ENCODE results near the gene TRPC4.

Gene TRPC4

GRCh38 chr13:37716420-37717195 lies 153.0 kb downstream of the TRPC4 start:
- DNase-seq (ENCODE audit: low read depth), result no peak

- DNase-seq (ENCODE audit: low read depth), result peak; percentile 73
Measured at GRCh38 chr13:37715606-37716015, 154.0 kb downstream of the TRPC4 start.

GRCh38 chr13:37709318-37709717 lies 160.3 kb downstream of the TRPC4 start:
- peak; percentile 20 for DNase-seq (ENCODE audit: low read depth)

GRCh38 chr13:37707739-37708500 lies 161.7 kb downstream of the TRPC4 start:
- no peak for DNase-seq (ENCODE audit: low read depth)

GRCh38 chr13:37706041-37706440 lies 163.5 kb downstream of the TRPC4 start:
- no peak for DNase-seq (ENCODE audit: low read depth)

- DNase-seq (ENCODE audit: low read depth), result peak; percentile 96
Measured at GRCh38 chr13:37701972-37702371, 167.6 kb downstream of the TRPC4 start.

- DNase-seq (ENCODE audit: low read depth), result peak; percentile 63
Measured at GRCh38 chr13:37701306-37701705, 168.3 kb downstream of the TRPC4 start.

GRCh38 chr13:37700887-37701286 lies 168.7 kb downstream of the TRPC4 start:
- no peak for DNase-seq (ENCODE audit: low read depth)

GRCh38 chr13:37695200-37695599 lies 174.4 kb downstream of the TRPC4 start:
- no peak for DNase-seq (ENCODE audit: low read depth)

GRCh38 chr13:37690361-37690760 lies 179.2 kb downstream of the TRPC4 start:
- DNase-seq (ENCODE audit: low read depth), result no peak

- DNase-seq (ENCODE audit: low read depth), result no peak
Measured at GRCh38 chr13:37686501-37686900, 183.1 kb downstream of the TRPC4 start.

- no peak for DNase-seq (ENCODE audit: low read depth)
Measured at GRCh38 chr13:37685206-37685605, 184.4 kb downstream of the TRPC4 start.

- DNase-seq (ENCODE audit: low read depth), result no peak
Measured at GRCh38 chr13:37682496-37682895, 187.1 kb downstream of the TRPC4 start.

GRCh38 chr13:37681281-37682032 lies 188.1 kb downstream of the TRPC4 start:
- DNase-seq (ENCODE audit: low read depth), result peak; percentile 56

- DNase-seq (ENCODE audit: low read depth), result no peak
Measured at GRCh38 chr13:37680137-37680536, 189.4 kb downstream of the TRPC4 start.

GRCh38 chr13:37679043-37679442 lies 190.5 kb downstream of the TRPC4 start:
- DNase-seq (ENCODE audit: low read depth), result no peak

- DNase-seq (ENCODE audit: low read depth), result no peak
Measured at GRCh38 chr13:37669845-37670244, 199.7 kb downstream of the TRPC4 start.

GRCh38 chr13:37667702-37668101 lies 201.9 kb downstream of the TRPC4 start:
- no peak for DNase-seq (ENCODE audit: low read depth)

- no peak for DNase-seq (ENCODE audit: low read depth)
Measured at GRCh38 chr13:37666036-37666435, 203.5 kb downstream of the TRPC4 start.

GRCh38 chr13:37665420-37665819 lies 204.2 kb downstream of the TRPC4 start:
- peak; percentile 14 for DNase-seq (ENCODE audit: low read depth)

- no peak for DNase-seq (ENCODE audit: low read depth)
Measured at GRCh38 chr13:37663724-37664123, 205.8 kb downstream of the TRPC4 start.

GRCh38 chr13:37662624-37663023 lies 206.9 kb downstream of the TRPC4 start:
- no peak for DNase-seq (ENCODE audit: low read depth)

- DNase-seq (ENCODE audit: low read depth), result peak; percentile 7
Measured at GRCh38 chr13:37657956-37658355, 211.6 kb downstream of the TRPC4 start.

Measured in ELR (cell line).